ENCODE measurements around the gene CYP26C1. TPM values are rescaled to one million over a fixed set of nuclear protein-coding genes. Genes with fewer than 3 reads are reported as not detected.
A peak's percentile ranks its signal among the peaks of the same experiment; 100 is the strongest.

The CYP26C1 gene
- total RNA-seq, 4 donors from 2014 or later, result not detected

- TF ChIP-seq POLR2A (IDR thresholded peaks at IDR 0.05), result no peak
- TF ChIP-seq POLR2AphosphoS5 (IDR thresholded peaks at IDR 0.05), result no peak
- TF ChIP-seq CTCF (IDR thresholded peaks at IDR 0.05), result peak in 4 of 5 experiments; percentile 24 to 41 (median 36)
- no peaks in the 10 kb centered on the region for H3K9me3 ChIP-seq
- no peak for DNase-seq
- intact Hi-C loops (cut with DNase I; ENCODE audit: low total_unique reads) (no loop called here), in situ Hi-C loops (cut with MboI; ENCODE audit: low pct_ligation_motif_present in 1 of 4, low pct_unique_long_range_greater_than_20kb in 1 of 4, low sequenced_read_pairs in 3 of 4) (no loop called here)
- H3K4me1 ChIP-seq, result peaks cover 0 to 16% (median 7%) of the 10 kb centered on the region in 4 donors
- 17 to 24% methylated on average over 3 of the region's 3 CpGs for WGBS, 2 donors (ENCODE audit: low coverage in 1 of 2)
- no peak overlapping the region for H3K27ac ChIP-seq
- peaks cover 0 to 3% (median 0%) of the 10 kb centered on the region in 4 donors for H3K36me3 ChIP-seq
- no peaks in the 10 kb centered on the region for H3K27me3 ChIP-seq
- H3K4me3 ChIP-seq, result no peak overlapping the region
These were observed 20.9 kb upstream of the CYP26C1 start for GRCh38 chr10:93039721-93040120.

DNA sequence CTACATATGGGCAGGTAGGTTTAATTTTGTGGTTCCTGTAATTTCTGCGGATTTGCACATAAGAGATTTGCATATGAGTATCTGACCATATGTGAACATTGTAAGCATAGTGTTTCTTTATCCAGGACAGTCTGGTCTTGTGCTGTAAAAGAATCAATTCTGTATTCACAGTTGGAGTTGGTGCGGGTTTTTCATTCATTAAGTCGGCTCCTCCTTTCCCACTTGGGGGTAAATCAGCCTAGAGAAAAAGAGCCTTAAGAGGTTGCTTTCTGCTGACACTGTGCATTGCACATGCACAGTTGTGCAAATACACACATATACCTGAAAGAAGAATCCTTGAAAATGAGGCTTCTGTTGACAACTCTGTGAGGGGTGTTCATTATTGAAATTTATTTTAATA, 6.1 kb upstream of the CYP26C1 start:
- WGBS, 2 donors (ENCODE audit: low coverage in 1 of 2), result 94 to 97% methylated on average over 3 of the region's 3 CpGs
- no peak for TF ChIP-seq CTCF (IDR thresholded peaks at IDR 0.05)
- no peak for TF ChIP-seq POLR2AphosphoS5 (IDR thresholded peaks at IDR 0.05)
- TF ChIP-seq EP300 (IDR thresholded peaks at IDR 0.05; ENCODE audit: low read depth), result no peak
- no peak for TF ChIP-seq POLR2A (IDR thresholded peaks at IDR 0.05)
- Histone ChIP-seq H3K27me3 (peaks cover 13% of the 10 kb centered on the region), H3K9me3 (no peaks in the 10 kb centered on the region), H3K36me3 (no peaks in the 10 kb centered on the region), H3K27ac (no peak overlapping the region), H3K4me1 (no peaks in the 10 kb centered on the region), H3K4me3 (no peak overlapping the region)
- intact Hi-C loops (cut with DNase I; ENCODE audit: low total_unique reads), result no loop called here
- no peak for DNase-seq
- in situ Hi-C loops (cut with MboI; ENCODE audit: low pct_ligation_motif_present in 1 of 4, low pct_unique_long_range_greater_than_20kb in 1 of 4, low sequenced_read_pairs in 3 of 4), result no loop called here

DNA sequence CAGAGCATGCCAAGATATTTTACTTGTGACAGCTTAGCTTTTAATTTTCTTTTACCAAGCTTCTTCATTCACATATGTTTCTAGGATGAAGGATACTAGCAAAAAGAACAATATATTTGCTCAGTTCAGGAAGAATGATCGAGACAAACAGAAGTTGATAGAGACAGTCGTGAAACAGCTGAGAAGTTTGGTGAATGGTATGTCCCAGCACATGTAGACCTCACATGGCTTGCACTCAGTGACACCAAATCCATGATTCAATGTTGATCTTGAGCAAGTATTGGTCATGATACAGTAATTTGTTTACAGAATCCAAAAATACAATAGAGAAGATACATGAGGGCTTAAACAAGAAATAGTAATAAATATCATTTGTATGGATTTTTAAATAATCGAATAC, 2.5 kb upstream of the CYP26C1 start:
- Histone ChIP-seq H3K36me3 (no peaks in the 10 kb centered on the region), H3K27me3 (peaks cover 50% of the 10 kb centered on the region), H3K4me1 (peaks cover 0 to 27% (median 18%) of the 10 kb centered on the region in 4 donors), H3K9me3 (no peaks in the 10 kb centered on the region), H3K27ac (no peak overlapping the region), H3K4me3 (no peak overlapping the region)
- TF ChIP-seq EP300 (IDR thresholded peaks at IDR 0.05; ENCODE audit: low read depth) (no peak), POLR2A (IDR thresholded peaks at IDR 0.05) (no peak), POLR2AphosphoS5 (IDR thresholded peaks at IDR 0.05) (no peak), CTCF (IDR thresholded peaks at IDR 0.05) (no peak)
- 93 to 96% methylated on average over 3 of the region's 3 CpGs for WGBS, 2 donors (ENCODE audit: low coverage in 1 of 2)
- intact Hi-C loops (cut with DNase I; ENCODE audit: low total_unique reads) (no loop called here), in situ Hi-C loops (cut with MboI; ENCODE audit: low pct_ligation_motif_present in 1 of 4, low pct_unique_long_range_greater_than_20kb in 1 of 4, low sequenced_read_pairs in 3 of 4) (no loop called here)
- DNase-seq, result no peak

DNA sequence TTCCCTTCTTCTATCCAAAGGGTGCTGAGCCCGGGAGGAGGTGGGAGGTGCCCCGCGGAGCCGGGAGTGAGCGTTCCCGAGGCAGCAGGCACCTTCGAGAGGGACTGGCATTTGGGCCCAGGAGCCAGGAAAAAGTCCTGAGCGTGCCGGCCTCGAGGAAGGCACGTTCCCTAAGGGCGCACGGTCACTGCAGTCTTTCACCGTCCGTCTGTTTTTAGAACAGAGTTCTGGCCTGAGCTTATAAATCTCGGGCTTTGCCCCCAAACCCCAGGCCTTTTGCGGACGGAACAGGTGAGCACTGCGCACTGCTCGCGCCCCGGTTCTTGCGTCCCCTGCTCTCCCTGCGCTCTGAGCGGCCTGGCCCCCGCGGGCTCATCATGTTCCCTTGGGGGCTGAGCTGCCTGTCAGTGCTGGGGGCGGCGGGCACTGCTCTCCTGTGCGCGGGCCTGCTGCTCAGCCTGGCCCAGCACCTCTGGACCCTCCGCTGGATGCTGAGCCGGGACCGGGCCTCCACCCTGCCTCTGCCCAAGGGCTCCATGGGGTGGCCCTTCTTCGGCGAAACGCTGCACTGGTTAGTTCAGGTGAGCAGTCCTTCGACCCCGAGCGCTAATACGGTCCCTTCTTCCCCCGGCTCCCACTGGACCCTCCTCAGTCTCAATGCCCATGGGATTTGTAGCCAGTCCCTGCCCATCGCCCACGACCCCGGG, 442 bp downstream of the CYP26C1 start:
- intact Hi-C loops (cut with DNase I; ENCODE audit: low total_unique reads), result no loop called here
- in situ Hi-C loops (cut with MboI; ENCODE audit: low pct_ligation_motif_present in 1 of 4, low pct_unique_long_range_greater_than_20kb in 1 of 4, low sequenced_read_pairs in 3 of 4), result no loop called here
- 37% methylated on average over 45 of the region's 45 CpGs; no CpG with 5 or more reads in 1 of the 2 donors for WGBS, 2 donors (ENCODE audit: low coverage in 1 of 2)

More for the DNA sequence above, 442 bp downstream of the CYP26C1 start:
- peaks cover 0 to 30% (median 24%) of the 10 kb centered on the region in 4 donors for H3K4me1 ChIP-seq
- no peak for DNase-seq
- H3K27me3 ChIP-seq, result peaks cover 77% of the 10 kb centered on the region
- no peaks in the 10 kb centered on the region for H3K9me3 ChIP-seq
- no peaks in the 10 kb centered on the region for H3K36me3 ChIP-seq
- H3K4me3 ChIP-seq, result no peak overlapping the region
- no peak for TF ChIP-seq CTCF (IDR thresholded peaks at IDR 0.05)
- TF ChIP-seq EP300 (IDR thresholded peaks at IDR 0.05; ENCODE audit: low read depth), result no peak
- TF ChIP-seq POLR2A (IDR thresholded peaks at IDR 0.05), result no peak
- TF ChIP-seq POLR2AphosphoS5 (IDR thresholded peaks at IDR 0.05), result no peak
- H3K27ac ChIP-seq, result no peak overlapping the region
